Stimulated activated CD8-positive, alpha-beta memory T cell treated with anti-CD3 and anti-CD28 coated beads, Interleukin-15, amount 100 ng/mL, for 1 hour (primary cell): ENCODE data around the gene CNOT1.
"Not testable (repeated sequence)": the region's sequence is repeated elsewhere in the genome, so short reads cannot be mapped to it uniquely, and the experiment has no call there.

ENCODE experiments used
- DNase-seq: peaks from one replicate; pipeline ENCODE4 v3.0.0-alpha.2; 2020; ENCODE audit warnings: low read depth

CNOT1 gene

GRCh38 chr16:58502217-58502921 lies 127.3 kb downstream of the CNOT1 start:
- no peak for DNase-seq

- DNase-seq: no peak
These were observed 128.1 kb downstream of the CNOT1 start for GRCh38 chr16:58501242-58502131.

- DNase-seq: no peak
These were observed 129.0 kb downstream of the CNOT1 start for GRCh38 chr16:58500430-58501241.

DNA sequence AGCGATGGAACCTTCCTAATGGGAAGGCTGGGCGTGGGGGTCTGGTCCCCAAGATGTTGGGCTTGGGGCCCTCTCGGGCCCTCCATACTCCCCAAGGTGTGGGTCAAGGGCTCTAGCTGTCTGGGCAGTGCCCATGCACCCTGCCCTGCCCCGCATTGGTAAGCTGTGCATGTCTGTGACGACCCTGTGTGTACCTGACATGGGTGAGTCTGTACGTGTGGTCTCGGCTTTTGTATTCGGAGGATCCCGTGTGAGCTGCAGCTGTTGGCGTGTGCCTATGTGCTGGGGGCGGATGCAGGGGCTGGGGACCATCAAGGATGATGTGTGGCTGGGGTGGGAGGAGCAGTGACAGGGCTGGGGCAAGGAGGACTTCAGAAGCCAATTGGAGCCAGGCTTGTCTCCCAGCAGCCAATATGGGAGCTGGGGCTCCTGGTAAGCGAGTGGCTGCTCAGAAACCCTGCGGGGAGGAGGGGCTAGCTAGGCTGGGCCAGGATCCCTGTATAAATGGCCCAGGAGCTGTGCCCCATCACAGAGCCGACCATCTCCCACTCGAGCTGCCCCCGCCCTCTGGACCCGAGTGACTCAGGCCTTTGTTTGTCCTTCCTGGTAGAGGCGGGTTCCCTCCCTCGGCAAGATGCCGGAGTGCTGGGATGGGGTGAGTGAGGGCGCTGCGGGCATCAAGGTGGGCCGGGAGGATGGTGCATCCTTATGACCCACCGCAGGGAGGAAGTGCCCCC lies 129.8 kb downstream of the CNOT1 start, which contains the start of gene NDRG4:
NDRG4 (plus strand) TSS at position 529 of the 737 bp plus-strand sequence; CDS start at position 635, 106 bp downstream.
- no peak for DNase-seq

GRCh38 chr16:58499092-58499511 lies 130.5 kb downstream of the CNOT1 start:
- DNase-seq: no peak

DNA sequence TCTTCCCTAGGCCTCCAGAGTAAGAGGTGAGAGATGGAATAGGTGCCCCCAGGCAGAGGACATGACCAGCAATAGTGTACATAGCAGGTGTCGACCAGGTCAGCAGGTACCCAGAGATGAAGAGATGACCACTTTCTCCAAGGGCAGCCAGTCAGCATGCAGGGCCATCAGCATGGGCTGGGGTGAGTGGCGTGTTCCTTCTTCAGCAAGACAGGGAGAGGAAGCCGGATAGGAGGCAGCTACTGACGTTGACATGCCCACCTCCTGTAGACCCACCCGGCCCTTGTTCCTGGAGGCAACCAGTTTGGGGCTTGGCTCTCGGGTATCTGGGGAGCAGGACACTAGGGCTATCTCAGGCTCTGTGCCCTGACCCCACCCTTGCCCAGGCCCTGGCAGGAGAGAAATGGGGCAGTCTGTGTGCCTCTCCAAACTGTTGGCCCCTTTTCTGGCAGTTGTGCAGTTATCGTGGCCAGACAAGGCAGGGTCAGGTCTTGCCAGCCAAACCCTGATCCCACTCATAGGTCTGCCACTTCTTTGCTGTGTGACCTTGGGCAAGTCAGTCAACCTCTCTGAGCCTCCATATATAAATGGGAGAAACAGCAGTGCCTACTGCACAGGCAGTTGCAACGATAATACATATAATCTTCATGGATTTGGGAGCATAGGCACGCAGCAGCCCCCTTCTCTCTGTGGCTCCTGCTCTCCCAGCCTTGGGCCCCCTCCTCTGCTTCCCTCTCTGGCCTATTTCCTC lies 131.1 kb downstream of the CNOT1 start:
- DNase-seq: no peak

GRCh38 chr16:58497935-58498334 lies 131.7 kb downstream of the CNOT1 start:
- no peak for DNase-seq

GRCh38 chr16:58497468-58497867 lies 132.2 kb downstream of the CNOT1 start:
- DNase-seq: no peak

GRCh38 chr16:58495521-58496331 lies 133.9 kb downstream of the CNOT1 start:
- DNase-seq: no peak

DNA sequence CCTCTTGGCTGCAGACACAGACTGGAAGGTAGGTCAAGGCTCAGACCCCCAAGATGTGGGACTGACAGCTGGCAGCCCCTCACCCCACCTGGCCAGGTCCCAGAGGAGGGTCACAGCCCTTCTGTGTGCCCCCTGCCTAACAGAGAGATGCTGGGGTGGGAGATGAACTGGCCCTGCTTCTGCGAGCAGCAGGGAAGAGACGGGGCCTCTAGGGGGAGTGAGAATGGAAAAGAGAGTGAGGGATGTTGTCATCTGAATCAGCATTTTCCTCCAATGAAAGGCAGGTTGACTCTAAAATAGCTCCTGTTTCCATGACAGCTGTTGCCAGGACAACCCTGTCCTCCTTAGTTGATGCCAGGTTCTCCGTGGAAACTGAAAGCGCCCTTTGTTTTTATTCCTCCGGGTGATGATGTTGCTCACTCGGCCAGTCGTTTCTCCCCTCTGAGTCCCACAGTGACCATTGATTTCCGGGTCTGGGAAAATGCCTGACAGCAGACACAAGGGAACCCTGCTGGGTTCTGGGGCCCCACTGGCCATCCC lies 134.6 kb downstream of the CNOT1 start:
- DNase-seq: no peak

DNA sequence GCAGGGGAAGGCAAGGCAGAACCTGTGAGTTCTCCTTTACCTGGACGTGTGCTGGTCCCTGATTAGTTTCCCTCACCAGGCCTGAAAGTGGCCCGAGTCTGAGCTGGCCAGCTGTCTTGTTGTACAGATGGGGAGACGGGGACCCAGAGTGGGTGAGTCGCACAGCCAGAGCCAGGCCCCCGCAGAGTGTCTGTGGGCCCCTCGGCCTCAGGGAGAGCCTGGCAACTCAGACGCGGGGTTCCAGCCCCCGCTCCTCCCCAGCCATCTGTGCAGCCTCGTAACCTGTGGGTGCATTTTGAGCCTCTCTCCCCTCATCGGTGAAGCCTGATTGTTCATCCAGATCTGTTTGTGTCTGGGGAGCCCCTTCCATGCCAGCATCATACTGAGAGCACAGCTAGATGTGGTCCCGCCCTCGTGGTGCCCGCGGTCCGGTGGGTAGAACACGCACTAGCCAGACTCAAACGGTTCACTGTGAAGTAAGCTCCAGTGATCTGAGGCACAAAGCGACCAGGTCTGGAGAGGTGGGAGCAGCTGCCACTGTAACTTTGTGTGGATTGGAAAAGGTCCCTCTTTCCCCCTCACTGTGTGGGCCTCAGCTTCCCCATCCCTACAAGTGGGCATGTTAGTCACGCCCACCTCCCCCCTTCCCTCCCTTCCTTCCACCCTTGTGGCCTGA lies 135.7 kb downstream of the CNOT1 start:
- no peak for DNase-seq

- DNase-seq: no peak
These were observed 136.9 kb downstream of the CNOT1 start for GRCh38 chr16:58492735-58493134.

- DNase-seq: no peak
These were observed 137.6 kb downstream of the CNOT1 start for GRCh38 chr16:58492066-58492465.

DNA sequence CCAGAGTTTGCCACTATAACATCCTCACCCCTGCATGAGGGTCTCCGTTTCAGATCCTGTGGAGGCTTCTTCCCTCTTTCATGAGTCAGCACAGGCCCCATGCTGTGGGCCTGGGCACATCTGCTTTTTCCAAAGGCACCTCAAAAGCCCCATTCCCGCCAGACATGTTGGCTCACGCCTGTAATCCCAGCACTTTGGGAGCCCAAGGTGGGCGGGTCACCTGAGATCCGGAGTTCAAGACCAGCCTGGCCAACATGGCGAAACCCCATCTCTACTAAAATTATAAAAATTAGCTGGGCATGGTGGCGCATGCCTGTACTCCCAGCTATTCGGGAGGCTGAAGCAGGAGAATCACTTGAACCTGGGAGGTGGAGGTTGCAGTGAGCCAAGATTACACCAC lies 139.1 kb downstream of the CNOT1 start:
- DNase-seq: not testable (repeated sequence)

DNA sequence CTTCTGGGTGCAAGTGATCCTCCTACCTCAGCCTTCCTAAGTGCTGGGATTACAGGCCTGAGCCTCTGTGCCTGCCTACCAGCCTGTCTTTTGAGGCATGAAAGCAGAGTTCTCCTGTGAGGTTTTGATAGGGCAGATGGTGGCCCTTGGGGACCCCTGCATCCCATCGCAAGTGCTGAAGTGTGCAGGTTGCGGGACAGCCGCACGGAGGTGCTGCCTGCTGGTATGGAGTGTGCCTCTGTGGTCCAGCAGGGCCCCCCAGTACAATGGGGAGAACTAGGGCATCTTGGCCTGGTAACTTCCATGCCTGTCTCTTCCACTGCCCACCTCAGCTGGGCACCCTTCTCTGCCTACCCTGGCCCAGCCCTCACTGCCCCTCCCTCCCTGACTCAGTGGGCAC lies 139.6 kb downstream of the CNOT1 start:
- no peak for DNase-seq

DNA sequence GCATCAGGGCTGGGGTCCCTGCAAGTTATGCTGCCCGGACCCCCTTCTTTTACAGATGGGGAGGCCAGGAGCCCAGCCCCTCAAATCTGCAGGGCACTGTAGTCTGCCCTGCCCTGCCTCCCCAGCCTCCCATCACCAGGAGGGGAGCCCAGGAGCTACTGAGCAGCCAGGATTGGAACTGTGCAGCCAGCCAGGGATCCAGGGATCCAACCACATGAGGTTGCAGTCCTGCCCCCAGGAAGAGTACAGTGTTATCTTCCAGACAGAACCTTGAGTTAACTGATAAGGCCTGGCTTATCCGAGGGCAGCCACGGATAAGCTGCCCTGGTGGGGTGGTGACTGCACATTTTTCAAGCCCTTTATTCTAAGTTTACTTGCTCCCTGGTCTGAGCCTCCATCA lies 141.1 kb downstream of the CNOT1 start:
- DNase-seq: no peak

DNA sequence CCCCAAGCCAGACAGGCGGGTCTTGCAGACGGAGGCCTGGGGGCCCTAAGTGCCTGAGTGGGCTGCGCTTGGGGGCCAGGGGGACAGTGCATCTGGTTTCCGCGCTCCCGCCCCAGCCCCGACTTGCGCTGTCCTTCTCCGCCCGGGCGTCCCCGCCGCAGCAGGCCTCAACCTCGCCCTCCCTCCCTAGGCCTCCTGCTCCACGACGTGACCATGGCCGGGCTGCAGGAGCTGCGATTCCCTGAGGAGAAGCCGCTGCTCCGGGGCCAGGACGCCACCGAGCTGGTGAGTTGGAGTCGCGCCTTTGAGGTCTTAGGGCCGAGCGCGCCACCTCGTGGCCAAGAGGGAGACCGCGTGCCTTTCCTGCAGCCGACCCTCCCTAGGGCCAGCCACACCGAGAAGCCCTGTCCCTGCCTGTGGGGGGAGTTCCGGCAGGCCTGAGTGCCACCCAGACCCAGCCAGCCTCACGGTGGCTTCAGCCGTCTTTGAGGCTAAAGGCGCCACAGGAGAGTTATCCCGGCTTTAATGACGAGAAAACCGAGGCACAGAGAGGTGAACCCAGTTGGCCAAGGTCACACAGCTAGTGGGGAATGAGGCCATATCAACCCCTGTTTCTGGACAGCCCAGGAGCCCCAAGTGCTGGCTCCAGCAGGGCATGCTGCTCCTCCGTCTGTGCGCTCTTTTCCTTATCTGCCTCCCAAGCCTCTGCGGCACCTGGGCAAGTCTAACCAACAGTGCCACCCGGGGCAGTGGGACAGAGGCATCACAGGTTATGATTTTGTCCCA lies 141.9 kb downstream of the CNOT1 start:
- peak; percentile 52 for DNase-seq

DNA sequence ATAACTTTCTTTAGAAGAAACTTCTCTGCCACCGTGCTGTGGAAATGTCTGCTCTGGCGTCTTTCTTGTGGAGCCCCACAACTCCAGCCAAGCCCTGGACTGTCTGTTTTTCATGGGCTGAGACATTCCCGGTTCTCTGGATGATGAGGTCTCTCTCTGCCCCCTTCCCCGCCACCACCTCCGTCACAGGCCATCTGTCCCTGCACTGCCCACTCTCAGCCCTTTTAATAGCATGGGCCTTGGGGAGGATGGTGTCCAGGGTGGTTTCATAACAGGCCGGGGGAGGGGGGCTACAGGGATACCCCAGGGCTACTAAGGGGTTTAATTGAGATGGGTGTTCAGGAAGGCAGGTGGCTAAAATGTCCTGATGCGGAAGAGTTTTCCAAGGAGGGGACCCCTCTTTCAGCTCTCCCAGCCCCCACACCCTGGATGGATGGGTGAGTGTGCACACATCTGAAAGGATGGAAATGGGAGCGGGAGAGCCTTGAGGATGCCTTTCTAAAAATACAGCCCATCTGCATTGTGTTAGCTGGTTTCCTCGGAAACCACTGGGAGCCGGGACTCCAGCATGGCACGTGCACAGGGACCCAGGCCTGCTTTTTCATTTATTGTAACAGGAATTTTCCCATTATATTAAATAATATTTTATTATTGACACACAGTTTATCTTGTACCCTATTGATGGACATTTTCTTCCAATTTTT lies 144.3 kb downstream of the CNOT1 start:
- no peak for DNase-seq
